ENCODE measurements around the gene IFNAR1. TPM values are rescaled to one million over a fixed set of nuclear protein-coding genes. Genes with fewer than 3 reads are reported as not detected.

Gene IFNAR1
- total and polyA plus RNA-seq, 9 of the 15 experiments (the other 6 are each of a cell fraction or from before 2014, with no cell fraction given): 8.6 to 31.8 (median 14.8) TPM

- TF ChIP-seq ZNF592 (IDR thresholded peaks at IDR 0.05): peak; percentile 97
- TF ChIP-seq ARID3B (CRISPR knock-in tag; IDR thresholded peaks at IDR 0.05; ENCODE audit: borderline replicate concordance): no peak
- TF ChIP-seq RAD21 (CRISPR knock-in tag; conservative IDR thresholded peaks at IDR 0.05 in 1 of 2, IDR thresholded peaks at IDR 0.05 in 1 of 2): no peak
- no peak for TF ChIP-seq EWSR1 (IDR thresholded peaks at IDR 0.05; ENCODE audit: borderline replicate concordance, low read depth, partially characterized antibody)
- TF ChIP-seq MAFG (tag; conservative IDR thresholded peaks at IDR 0.05): peak; percentile 50
- TF ChIP-seq, protein P1, sequence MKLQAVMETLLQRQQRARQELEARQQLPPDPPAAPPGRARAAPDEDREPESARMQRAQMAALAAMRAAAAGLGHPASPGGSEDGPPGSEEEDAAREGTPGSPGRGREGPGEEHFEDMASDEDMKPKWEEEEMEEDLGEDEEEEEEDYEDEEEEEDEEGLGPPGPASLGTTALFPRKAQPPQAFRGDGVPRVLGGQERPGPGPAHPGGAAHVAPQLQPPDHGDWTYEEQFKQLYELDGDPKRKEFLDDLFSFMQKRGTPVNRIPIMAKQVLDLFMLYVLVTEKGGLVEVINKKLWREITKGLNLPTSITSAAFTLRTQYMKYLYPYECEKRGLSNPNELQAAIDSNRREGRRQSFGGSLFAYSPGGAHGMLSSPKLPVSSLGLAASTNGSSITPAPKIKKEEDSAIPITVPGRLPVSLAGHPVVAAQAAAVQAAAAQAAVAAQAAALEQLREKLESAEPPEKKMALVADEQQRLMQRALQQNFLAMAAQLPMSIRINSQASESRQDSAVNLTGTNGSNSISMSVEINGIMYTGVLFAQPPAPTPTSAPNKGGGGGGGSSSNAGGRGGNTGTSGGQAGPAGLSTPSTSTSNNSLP (IDR thresholded peaks at IDR 0.05; ENCODE audit: borderline replicate concordance, low read depth, low read length): no peak
- no peak for TF ChIP-seq RBFOX2 (IDR thresholded peaks at IDR 0.05; ENCODE audit: low read depth, low read length)
- no peak for TF ChIP-seq ZNF444 (CRISPR knock-in tag; IDR thresholded peaks at IDR 0.05)
- TF ChIP-seq RBM39 (optimal IDR thresholded peaks at IDR 0.05; ENCODE audit: low read depth, low read length): no peak
- TF ChIP-seq, protein P2, sequence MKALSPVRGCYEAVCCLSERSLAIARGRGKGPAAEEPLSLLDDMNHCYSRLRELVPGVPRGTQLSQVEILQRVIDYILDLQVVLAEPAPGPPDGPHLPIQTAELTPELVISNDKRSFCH (CRISPR knock-in tag; IDR thresholded peaks at IDR 0.05): no peak
- TF ChIP-seq, protein P2 (tag; IDR thresholded peaks at IDR 0.05): no peak
- no peak for TF ChIP-seq IRF9 (tag; IDR thresholded peaks at IDR 0.05)
- TF ChIP-seq SMAD4 (CRISPR knock-in tag; conservative IDR thresholded peaks at IDR 0.05): peak; percentile 72
- TF ChIP-seq EP300 (IDR thresholded peaks at IDR 0.05; ENCODE audit: low read length): no peak
- no peak for TF ChIP-seq KAT7 (CRISPR knock-in tag; IDR thresholded peaks at IDR 0.05; ENCODE audit: borderline replicate concordance)
- no peak; the same call in 1 of the 2 replicates for TF ChIP-seq CREM (IDR thresholded peaks at IDR 0.05; ENCODE audit: low read depth)
Observed at GRCh38 chr21:33383056-33383888, 58.5 kb downstream of the IFNAR1 start (continued).
